Gastroesophageal sphincter (tissue), 4 donors: ENCODE measurements around the gene ST6GAL2. TPM values are rescaled to one million over a fixed set of nuclear protein-coding genes. Genes with fewer than 3 reads are reported as not detected.

Experiments
- ATAC-seq: fragments of 150-250 bp; one replicate; pipeline ENCODE4 v1.9.1; 2016; ENCODE audit warnings: mild to moderate bottlenecking, moderate library complexity
- H3K27ac ChIP-seq, 4 donors: fragments of 200-600 bp; sonication (generic) in 3 of 4; 1 replicate in 3 of 4; 2 replicates in 1 of 4; pipeline ENCODE4 v1.5.1; 2016 to 2019
- H3K27me3 ChIP-seq: fragments of 200-600 bp; sonication (generic); one replicate; pipeline ENCODE4 v1.5.1; 2019
- H3K36me3 ChIP-seq, 2 donors: fragments of 200-600 bp; sonication (generic); one replicate each; pipeline ENCODE4 v1.5.1; 2019; ENCODE audit warnings: control low read depth in 1 of 2
- H3K4me1 ChIP-seq, 3 donors: fragments of 200-600 bp; sonication (generic); 1 replicate in 2 of 3; 2 replicates in 1 of 3; pipeline ENCODE4 v1.5.1; 2016 to 2019; ENCODE audit warnings: control low read depth in 2 of 3
- H3K4me3 ChIP-seq, 2 donors: fragments of 200-600 bp; sonication (generic); one replicate each; pipeline ENCODE4 v1.5.1; 2019; ENCODE audit warnings: mild to moderate bottlenecking in 1 of 2, moderate library complexity in 1 of 2
- H3K9me3 ChIP-seq, 3 donors: fragments of 200-600 bp; sonication (generic); one replicate each; pipeline ENCODE4 v1.5.1; 2017 to 2019; ENCODE audit warnings: control low read depth in 2 of 3
- CTCF ChIP-seq, 4 experiments: fragments of 200-600 bp in 2 of 4; fragments of 450-650 bp in 2 of 4; sonication (generic) in 1 of 4; IDR thresholded peaks; one replicate each; pipeline ENCODE4 v1.5.1; 2017 to 2019; ENCODE audit warnings: antibody characterized with exemption in 4 of 4, mild to moderate bottlenecking in 2 of 4, moderate library complexity in 2 of 4
- EP300 ChIP-seq: sonication (generic); formaldehyde crosslinking; IDR thresholded peaks from one replicate; pipeline ENCODE4 v1.6.1; 2017; ENCODE audit warnings: antibody characterized with exemption, mild to moderate bottlenecking
- POLR2A ChIP-seq, 2 donors: fragments of 450-650 bp; IDR thresholded peaks; one replicate each; pipeline ENCODE4 v1.6.1; 2017; ENCODE audit warnings: antibody characterized with exemption in 2 of 2, mild to moderate bottlenecking in 2 of 2, moderate library complexity in 1 of 2
- POLR2AphosphoS5 ChIP-seq: sonication (generic); formaldehyde crosslinking; IDR thresholded peaks from one replicate; pipeline ENCODE4 v1.6.1; 2017; ENCODE audit warnings: antibody characterized with exemption
- WGBS, 2 donors: methylation state at CpG; one replicate each; pipeline ENCODE4 v1.1.5; 2018; ENCODE audit warnings: low coverage in 1 of 2; 5-methylcytosine and 5-hydroxymethylcytosine counted together
- total RNA-seq, 4 donors: library from RNA; depleted of rRNA; stranded (reverse); fragments of >200 nt; gene quantifications; one replicate each; pipeline ENCODE4 v1.1.0, GENCODE V29; 2016

The ST6GAL2 gene
- total RNA-seq, 4 donors from 2014 or later: 2.4 to 29.0 (median 20.6) TPM

- Histone ChIP-seq H3K4me1 (peaks cover 0 to 47% (median 11%) of the 10 kb centered on the region in 3 donors), H3K4me3 (no peak overlapping the region), H3K36me3 (no peaks in the 10 kb centered on the region), H3K27me3 (no peaks in the 10 kb centered on the region), H3K27ac (peak overlapping the region in 2 of 4 donors; percentile 30 to 61), H3K9me3 (no peaks in the 10 kb centered on the region)
- TF ChIP-seq POLR2AphosphoS5 (no peak), CTCF (IDR thresholded peaks at IDR 0.05) (no peak), EP300 (no peak)
- WGBS, 2 donors: 62 to 79% methylated on average over 3 to 6 of the region's 7 CpGs
- ATAC-seq: no peak
Measured at GRCh38 chr2:106841886-106842645, 43.9 kb downstream of the ST6GAL2 start.

- Histone ChIP-seq H3K9me3 (no peaks in the 10 kb centered on the region), H3K4me3 (no peak overlapping the region), H3K27ac (peak overlapping the region in 2 of 4 donors; percentile 30 to 61), H3K36me3 (no peaks in the 10 kb centered on the region), H3K4me1 (peaks cover 0 to 44% (median 11%) of the 10 kb centered on the region in 3 donors), H3K27me3 (no peaks in the 10 kb centered on the region)
- WGBS, 2 donors: 0 to 11% methylated on average over 2 of the region's 2 CpGs
- TF ChIP-seq EP300: no peak
- TF ChIP-seq CTCF (IDR thresholded peaks at IDR 0.05): no peak
- no peak for TF ChIP-seq POLR2AphosphoS5
- TF ChIP-seq POLR2A (IDR thresholded peaks at IDR 0.05): no peak
- no peak for ATAC-seq
Measured at GRCh38 chr2:106840818-106841217, 45.1 kb downstream of the ST6GAL2 start.

GRCh38 chr2:106839849-106840595 is 45.9 kb downstream of the ST6GAL2 start:
- no peaks in the 10 kb centered on the region for H3K36me3 ChIP-seq
- H3K27me3 ChIP-seq: no peaks in the 10 kb centered on the region
- WGBS, 2 donors: 30 to 69% methylated on average over 3 to 6 of the region's 7 CpGs
- peak; percentile 42 for ATAC-seq
- TF ChIP-seq CTCF (IDR thresholded peaks at IDR 0.05): peak in 3 of 4 experiments; percentile 14 to 59 (median 40)
- TF ChIP-seq POLR2A (IDR thresholded peaks at IDR 0.05): no peak
- TF ChIP-seq POLR2AphosphoS5: no peak
- no peak for TF ChIP-seq EP300
- peak overlapping the region in 1 of 4 donors; percentile 61 for H3K27ac ChIP-seq
- no peak overlapping the region for H3K4me3 ChIP-seq
- H3K4me1 ChIP-seq: peaks cover 0 to 42% (median 11%) of the 10 kb centered on the region in 3 donors
- H3K9me3 ChIP-seq: no peaks in the 10 kb centered on the region

GRCh38 chr2:106833256-106833655 is 52.7 kb downstream of the ST6GAL2 start:
- peaks cover 0 to 12% of the 10 kb centered on the region in 2 donors for H3K36me3 ChIP-seq
- no peak overlapping the region for H3K4me3 ChIP-seq
- no peaks in the 10 kb centered on the region for H3K9me3 ChIP-seq
- no peak for ATAC-seq
- WGBS, 2 donors: 74 to 85% methylated on average over 3 of the region's 3 CpGs
- H3K4me1 ChIP-seq: no peaks in the 10 kb centered on the region
- TF ChIP-seq CTCF (IDR thresholded peaks at IDR 0.05) (no peak), EP300 (no peak), POLR2A (IDR thresholded peaks at IDR 0.05) (no peak), POLR2AphosphoS5 (no peak)
- no peaks in the 10 kb centered on the region for H3K27me3 ChIP-seq
- no peak overlapping the region for H3K27ac ChIP-seq
